Activated naive CD8-positive, alpha-beta T cell treated with anti-CD3 and anti-CD28 coated beads, Interleukin-2, amount 50 U/mL, for 24 hours (primary cell): ENCODE data around the gene GMPS.

ENCODE experiments used
- ATAC-seq: fragments of 150-1000 bp; cut with Tn5 transposase; one replicate; pipeline ENCODE4 v1.10.0; 2021
- DNase-seq: peaks from one replicate; pipeline ENCODE4 v3.0.0; 2021
- H3K27ac Mint-ChIP-seq: one replicate; pipeline ENCODE4 v1.8.0; 2021; ENCODE audit warnings: mild to moderate bottlenecking, mixed read lengths
- H3K27me3 Mint-ChIP-seq: one replicate; pipeline ENCODE4 v1.8.0; 2021; ENCODE audit warnings: mixed read lengths
- H3K36me3 Mint-ChIP-seq: one replicate; pipeline ENCODE4 v1.8.0; 2021; ENCODE audit warnings: low read depth, mixed read lengths
- H3K4me1 Mint-ChIP-seq: one replicate; pipeline ENCODE4 v1.8.0; 2021; ENCODE audit warnings: mixed read lengths
- H3K4me3 Mint-ChIP-seq: one replicate; pipeline ENCODE4 v1.8.0; 2021; ENCODE audit warnings: mild to moderate bottlenecking, moderate library complexity, mixed read lengths
- H3K9me3 Mint-ChIP-seq: one replicate; pipeline ENCODE4 v1.8.0; 2021; ENCODE audit warnings: mixed read lengths

Gene GMPS

GRCh38 chr3:155979746-155980145, 109.3 kb downstream of the GMPS start:
- ATAC-seq (no peak), DNase-seq (no peak)
- Mint-ChIP-seq H3K9me3 (no peaks in the 10 kb centered on the region), H3K4me3 (no peak overlapping the region), H3K4me1 (no peaks in the 10 kb centered on the region), H3K27ac (no peak overlapping the region), H3K36me3 (no peaks in the 10 kb centered on the region), H3K27me3 (no peaks in the 10 kb centered on the region)

GRCh38 chr3:155981669-155982068, 111.2 kb downstream of the GMPS start:
- no peak for DNase-seq
- Mint-ChIP-seq H3K27ac (no peak overlapping the region), H3K36me3 (no peaks in the 10 kb centered on the region), H3K27me3 (no peaks in the 10 kb centered on the region), H3K4me3 (no peak overlapping the region), H3K9me3 (no peaks in the 10 kb centered on the region), H3K4me1 (no peaks in the 10 kb centered on the region)
- no peak for ATAC-seq

- DNase-seq (no peak), ATAC-seq (no peak)
- Mint-ChIP-seq H3K27ac (no peak overlapping the region), H3K9me3 (no peaks in the 10 kb centered on the region), H3K27me3 (no peaks in the 10 kb centered on the region), H3K36me3 (no peaks in the 10 kb centered on the region), H3K4me3 (no peak overlapping the region), H3K4me1 (no peaks in the 10 kb centered on the region)
Observed at GRCh38 chr3:155983834-155984474, 113.5 kb downstream of the GMPS start.

GRCh38 chr3:155984791-155985417, 114.5 kb downstream of the GMPS start:
- H3K4me1 Mint-ChIP-seq = no peaks in the 10 kb centered on the region
- no peaks in the 10 kb centered on the region for H3K27me3 Mint-ChIP-seq
- no peak for DNase-seq
- H3K9me3 Mint-ChIP-seq = no peaks in the 10 kb centered on the region
- H3K4me3 Mint-ChIP-seq = no peak overlapping the region
- H3K36me3 Mint-ChIP-seq = no peaks in the 10 kb centered on the region
- no peak overlapping the region for H3K27ac Mint-ChIP-seq
- ATAC-seq = no peak

GRCh38 chr3:155989536-155989935, 119.1 kb downstream of the GMPS start:
- no peak for DNase-seq
- ATAC-seq = no peak
- Mint-ChIP-seq H3K36me3 (no peaks in the 10 kb centered on the region), H3K9me3 (no peaks in the 10 kb centered on the region), H3K4me3 (no peak overlapping the region), H3K27ac (no peak overlapping the region), H3K27me3 (no peaks in the 10 kb centered on the region), H3K4me1 (no peaks in the 10 kb centered on the region)

GRCh38 chr3:155991212-155991611, 120.8 kb downstream of the GMPS start:
- ATAC-seq = no peak
- Mint-ChIP-seq H3K27ac (no peak overlapping the region), H3K36me3 (no peaks in the 10 kb centered on the region), H3K4me1 (no peaks in the 10 kb centered on the region), H3K9me3 (no peaks in the 10 kb centered on the region), H3K4me3 (no peak overlapping the region), H3K27me3 (no peaks in the 10 kb centered on the region)
- DNase-seq = no peak

GRCh38 chr3:155991847-155992246, 121.4 kb downstream of the GMPS start:
- H3K27me3 Mint-ChIP-seq = no peaks in the 10 kb centered on the region
- no peak overlapping the region for H3K4me3 Mint-ChIP-seq
- H3K36me3 Mint-ChIP-seq = no peaks in the 10 kb centered on the region
- no peak for ATAC-seq
- H3K9me3 Mint-ChIP-seq = no peaks in the 10 kb centered on the region
- H3K4me1 Mint-ChIP-seq = no peaks in the 10 kb centered on the region
- H3K27ac Mint-ChIP-seq = no peak overlapping the region
- DNase-seq = no peak
